K562 (cell line): ENCODE data around the gene DTYMK. TPM values are rescaled to one million over a fixed set of nuclear protein-coding genes. Genes with fewer than 3 reads are reported as not detected.

Experiments
- ARID3A ChIP-seq: IDR thresholded peaks from 2 replicates; pipeline ENCODE4 v1.6.1; 2012; ENCODE audit warnings: low read depth, low read length, improper control_type of control experiment, borderline replicate concordance
- ELF1 ChIP-seq: fragments of 200-800 bp; sonication (Bioruptor generic); IDR thresholded peaks from 2 replicates; pipeline ENCODE4 v1.6.1; 2016; ENCODE audit warnings: missing genetic modification characterization, missing compliant biosample characterization
- ERF ChIP-seq: fragments of 450-650 bp; formaldehyde crosslinking; IDR thresholded peaks from 2 replicates; pipeline ENCODE4 v1.4.0; 2020; ENCODE audit warnings: mild to moderate bottlenecking, mixed read lengths
- HNRNPLL ChIP-seq: fragments of 200-400 bp; formaldehyde crosslinking; IDR thresholded peaks from 2 replicates; pipeline ENCODE4 v1.6.1; 2017; ENCODE audit warnings: low read length, low read depth, mild to moderate bottlenecking; ENCODE audit not compliant: poor library complexity, severe bottlenecking
- MGA ChIP-seq: fragments of 450-650 bp; IDR thresholded peaks from 2 replicates; pipeline ENCODE4 v1.6.1; 2016; ENCODE audit warnings: mild to moderate bottlenecking, moderate library complexity
- MTA3 ChIP-seq: fragments of 450-650 bp; formaldehyde crosslinking; IDR thresholded peaks from 2 replicates; pipeline ENCODE4 v1.6.1; 2017; ENCODE audit warnings: mild to moderate bottlenecking, borderline replicate concordance
- MYBL2 ChIP-seq, 2 experiments: fragments of 450-650 bp in 1 of 2; sonication (generic) in 1 of 2; formaldehyde crosslinking in 1 of 2; IDR thresholded peaks; 2 replicates each; pipeline versions ENCODE4 v1.6.1 to v1.8.1; 2017 to 2022; ENCODE audit warnings: borderline replicate concordance in 1 of 2, inconsistent platforms in 1 of 2, low read depth in 1 of 2, mild to moderate bottlenecking in 1 of 2, missing genetic modification reagents in 1 of 2, moderate library complexity in 1 of 2
- NFATC3 ChIP-seq: fragments of 450-650 bp; IDR thresholded peaks from 2 replicates; pipeline ENCODE4 v1.6.1; 2017; ENCODE audit warnings: mild to moderate bottlenecking
- TAF7 ChIP-seq: fragments of 450-650 bp; IDR thresholded peaks from 2 replicates; pipeline ENCODE4 v1.6.1; 2016; ENCODE audit warnings: missing genetic modification characterization, missing compliant biosample characterization
- TCF7L2 ChIP-seq: fragments of 150-350 bp; IDR thresholded peaks from 2 replicates; pipeline ENCODE4 v1.6.1; 2016; ENCODE audit warnings: low read depth, mild to moderate bottlenecking, low read length, moderate library complexity
- TEAD2 ChIP-seq: fragments of 450-650 bp; IDR thresholded peaks from 2 replicates; pipeline ENCODE4 v1.6.1; 2016; ENCODE audit warnings: missing genetic modification characterization, control low read depth, missing compliant biosample characterization
- YY1 ChIP-seq, 3 experiments: IDR thresholded peaks; 2 replicates each; pipeline ENCODE4 v1.6.1; 2011; ENCODE audit warnings: low read length in 2 of 3, mild to moderate bottlenecking in 2 of 3, moderate library complexity in 2 of 3, borderline replicate concordance in 1 of 3, control low read depth in 1 of 3, low read depth in 1 of 3; ENCODE audit not compliant: insufficient read depth in 3 of 3, insufficient replicate concordance in 2 of 3, control insufficient read depth in 1 of 3, insufficient read length in 1 of 3; ENCODE audit errors: extremely low read depth in 1 of 3
- ZNF76 ChIP-seq: fragments of 250-450 bp; sonication (Bioruptor Pico); IDR thresholded peaks from 2 replicates; pipeline ENCODE4 v1.4.0; 2020; ENCODE audit warnings: mild to moderate bottlenecking, moderate library complexity, borderline replicate concordance
- polyA plus RNA-seq, 8 experiments: library from polyadenylated mRNA; depleted of rRNA in 4 of 8; stranded (reverse) in 5 of 8; unstranded in 3 of 8; fragments of >200 nt; fragmentation: Nextera tagmentation in 2 of 8; fragmentation: Illumina TruSeq in 1 of 8; extraction: Ambion mirVana in 2 of 8; extraction: Trizol in 1 of 8; gene quantifications; 2 replicates each; pipeline versions ENCODE4 v1.2.1 to v1.2.3, GENCODE V29; 2011 to 2014; ENCODE audit warnings: inconsistent platforms in 1 of 8, missing spikeins in 1 of 8
- total RNA-seq, 7 experiments: library from RNA; depleted of rRNA in 6 of 7; stranded (reverse); fragments of >200 nt in 6 of 7; fragmentation: Illumina TruSeq in 2 of 7; extraction: Trizol in 2 of 7; gene quantifications; 2 replicates each; pipeline versions ENCODE4 v1.2.1 to v1.2.3, GENCODE V29; 2011 to 2021; ENCODE audit warnings: low replicate concordance in 1 of 7

Gene DTYMK
- total and polyA plus RNA-seq, 9 of the 15 experiments (the other 6 are each of a cell fraction or from before 2014, with no cell fraction given), result 8.2 to 85.0 (median 47.9) TPM

- TF ChIP-seq MYBL2 (IDR thresholded peaks at IDR 0.05; ENCODE audit: low read depth) (0 out of 2 replicates have a peak, but pooled peaks have one; percentile 18), MYBL2 (CRISPR knock-in tag; IDR thresholded peaks at IDR 0.05; ENCODE audit: borderline replicate concordance) (no peak), MGA (peak; percentile 71), ELF1 (tag) (peak; percentile 80), TEAD2 (tag) (no peak), TAF7 (tag) (no peak), ARID3A (no peak), HNRNPLL (peak; percentile 62), NFATC3 (no peak), MTA3 (peak; percentile 97), ERF (CRISPR knock-in tag) (0 out of 2 replicates have a peak, but pooled peaks have one; percentile 22), ZNF76 (CRISPR knock-in tag) (no peak), YY1 (IDR thresholded peaks at IDR 0.05; ENCODE audit: borderline replicate concordance in 1 of 3, control insufficient read depth in 1 of 3, extremely low read depth in 1 of 3, insufficient read depth in 3 of 3, insufficient read length in 1 of 3, insufficient replicate concordance in 2 of 3, low read depth in 1 of 3, low read length in 2 of 3) (peak; percentile 96 to 97 (median 96)), TCF7L2 (peak; percentile 88)
These were observed 49.4 kb downstream of the DTYMK start, which contains the start of the genes ATG4B and THAP4 (continued) for GRCh38 chr2:241637018-241637794.
